Measurements from ENCODE around the gene STPG4.
"Not testable (repeated sequence)": the region's sequence is repeated elsewhere in the genome, so short reads cannot be mapped to it uniquely, and the experiment has no call there.

STPG4 gene

DNA sequence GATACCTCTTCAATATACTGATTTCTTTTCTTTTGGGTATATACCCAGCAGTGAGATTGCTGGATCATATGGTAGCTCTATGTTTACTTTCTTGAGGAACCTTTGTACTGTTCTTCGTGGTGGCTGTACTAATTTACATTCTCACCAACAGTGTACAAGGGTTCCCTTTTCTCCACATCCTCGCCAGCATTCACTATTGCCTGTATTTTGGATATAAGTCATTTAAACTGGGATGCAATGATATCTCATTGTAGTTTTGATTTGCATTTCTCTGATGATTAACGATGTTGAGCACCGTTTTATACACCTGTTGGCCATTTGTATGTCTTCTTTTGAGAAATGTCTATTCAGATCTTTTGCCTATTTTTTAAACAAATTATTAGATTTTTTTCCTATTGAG is 30.4 kb downstream of the STPG4 start:
- DNase-seq: not testable (repeated sequence)

DNA sequence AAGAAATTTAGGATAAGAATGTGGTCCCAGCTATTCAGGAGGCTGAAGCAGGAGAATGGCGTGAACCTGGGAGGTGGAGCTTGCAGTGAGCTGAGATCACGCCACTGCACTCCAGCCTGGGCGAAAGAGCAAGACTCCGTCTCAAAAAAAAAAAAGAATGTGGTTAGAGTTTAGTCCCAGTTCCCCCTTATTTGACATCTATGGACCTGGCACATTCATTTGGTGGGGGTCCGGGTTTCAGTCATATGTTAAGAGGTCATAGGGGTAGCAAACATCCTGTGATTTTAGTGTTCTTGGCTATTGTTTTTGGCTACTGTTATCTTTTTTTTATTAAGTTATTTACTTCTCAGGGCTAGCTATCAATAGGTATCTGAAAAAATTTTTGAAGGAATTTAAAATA is 34.7 kb downstream of the STPG4 start:
- DNase-seq: not testable (repeated sequence)

DNA sequence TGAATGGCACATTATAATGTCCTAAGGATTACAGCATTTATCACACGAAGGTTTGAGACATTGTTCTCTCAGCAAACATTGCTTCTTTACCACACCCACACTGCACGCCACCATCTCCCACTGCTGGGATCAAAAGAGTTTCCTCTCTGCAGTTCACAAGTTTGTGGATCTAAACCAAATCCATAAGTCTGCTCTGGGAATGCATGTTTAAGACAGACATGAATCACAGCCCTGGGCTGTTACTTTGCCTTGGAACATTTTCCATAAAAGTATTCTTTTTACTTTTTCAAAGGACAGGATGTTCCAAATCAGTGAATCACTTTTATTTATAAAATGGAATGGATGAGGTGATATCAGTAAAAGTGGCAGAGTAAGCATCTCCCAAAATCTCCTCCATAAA is 36.1 kb downstream of the STPG4 start:
- DNase-seq: no peak

DNA sequence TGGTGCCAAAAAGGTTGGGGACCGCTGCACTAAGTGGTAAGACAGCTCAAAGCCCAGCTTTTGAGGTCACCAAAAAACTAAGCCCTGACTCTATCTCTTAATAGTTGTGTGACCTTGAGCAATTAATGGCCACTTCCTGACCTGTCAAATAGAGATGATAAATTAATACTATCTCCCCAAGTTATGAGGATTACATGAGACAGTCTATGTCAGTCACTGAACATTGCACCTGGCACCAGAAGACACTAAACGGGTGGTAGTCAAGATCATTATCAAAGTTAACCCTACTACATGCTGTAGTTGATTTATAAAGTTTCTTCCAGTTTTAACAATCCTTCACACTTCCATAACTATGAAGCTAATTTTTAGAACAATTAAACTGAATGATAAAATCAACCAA is 36.5 kb downstream of the STPG4 start:
- no peak for DNase-seq

DNA sequence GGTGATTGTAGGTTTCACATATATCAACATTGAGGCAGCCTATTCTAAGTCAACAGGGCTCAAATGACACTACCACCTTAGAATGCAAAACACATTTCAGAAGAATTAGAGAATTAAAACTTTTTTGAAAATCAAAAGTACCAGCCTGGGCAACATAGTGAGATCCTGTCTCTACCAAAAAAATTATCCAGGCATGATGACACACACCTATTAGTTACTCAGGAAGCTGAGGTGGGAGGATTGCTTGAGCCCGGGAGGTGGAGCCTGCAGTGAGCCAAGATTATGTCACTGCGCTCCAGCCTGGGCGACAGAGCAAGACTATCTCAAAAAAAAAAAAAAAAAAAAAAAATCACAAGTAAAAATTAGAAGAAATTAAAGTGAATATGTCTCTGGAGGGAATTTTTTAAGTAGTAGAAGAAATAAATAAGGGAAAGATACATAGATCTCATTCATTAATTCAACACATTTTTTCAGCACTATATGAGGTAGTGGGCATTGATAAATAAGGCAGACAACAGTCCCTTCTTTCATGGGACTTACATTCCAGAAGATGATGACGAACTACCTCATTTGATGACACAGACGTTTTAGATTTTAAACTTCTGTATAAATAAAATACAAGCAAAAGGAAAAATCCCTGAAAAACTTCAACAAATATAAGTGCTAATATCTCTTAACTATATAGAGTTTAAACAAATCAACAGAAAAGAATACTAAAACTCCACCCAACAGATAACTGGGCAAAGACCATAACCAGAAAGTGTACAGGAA is 42.3 kb downstream of the STPG4 start:
- DNase-seq: no peak

DNA sequence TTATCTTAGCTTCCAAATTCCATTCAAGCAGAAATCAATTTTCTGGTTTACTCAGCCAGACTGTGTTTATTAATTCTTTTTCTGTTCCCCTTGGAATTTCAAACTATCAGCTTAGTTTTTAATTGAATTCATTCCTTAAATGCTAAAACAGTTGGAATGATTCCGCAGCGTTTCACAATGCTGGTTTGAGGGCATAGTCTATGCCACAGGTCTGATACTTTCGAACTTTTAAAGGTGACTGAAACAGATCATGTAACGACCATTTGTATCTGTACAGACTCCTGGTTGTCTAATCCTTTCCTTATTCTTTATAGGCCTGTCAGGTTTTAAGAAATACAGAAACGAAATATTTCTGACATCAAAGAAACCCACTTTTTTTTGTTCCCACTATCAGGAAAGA is 45.4 kb downstream of the STPG4 start:
- DNase-seq: no peak

DNA sequence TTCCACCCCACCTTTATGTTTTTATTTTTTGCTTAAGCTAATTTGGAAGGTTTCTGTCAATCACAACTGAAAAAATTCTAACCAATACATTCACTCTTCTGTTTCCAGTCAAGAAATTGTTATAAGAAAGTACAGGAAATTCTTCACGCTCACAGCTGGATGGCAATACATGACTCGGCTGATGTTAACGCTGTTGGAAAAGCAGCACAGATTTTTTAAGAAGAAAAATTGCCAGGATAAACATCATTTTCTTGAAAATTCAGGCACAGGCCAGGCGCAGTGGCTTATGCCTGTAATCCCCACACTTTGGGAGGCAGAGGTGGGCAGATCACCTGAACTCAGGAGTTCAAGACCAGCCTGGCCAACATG is 46.1 kb downstream of the STPG4 start:
- DNase-seq: no peak

DNA sequence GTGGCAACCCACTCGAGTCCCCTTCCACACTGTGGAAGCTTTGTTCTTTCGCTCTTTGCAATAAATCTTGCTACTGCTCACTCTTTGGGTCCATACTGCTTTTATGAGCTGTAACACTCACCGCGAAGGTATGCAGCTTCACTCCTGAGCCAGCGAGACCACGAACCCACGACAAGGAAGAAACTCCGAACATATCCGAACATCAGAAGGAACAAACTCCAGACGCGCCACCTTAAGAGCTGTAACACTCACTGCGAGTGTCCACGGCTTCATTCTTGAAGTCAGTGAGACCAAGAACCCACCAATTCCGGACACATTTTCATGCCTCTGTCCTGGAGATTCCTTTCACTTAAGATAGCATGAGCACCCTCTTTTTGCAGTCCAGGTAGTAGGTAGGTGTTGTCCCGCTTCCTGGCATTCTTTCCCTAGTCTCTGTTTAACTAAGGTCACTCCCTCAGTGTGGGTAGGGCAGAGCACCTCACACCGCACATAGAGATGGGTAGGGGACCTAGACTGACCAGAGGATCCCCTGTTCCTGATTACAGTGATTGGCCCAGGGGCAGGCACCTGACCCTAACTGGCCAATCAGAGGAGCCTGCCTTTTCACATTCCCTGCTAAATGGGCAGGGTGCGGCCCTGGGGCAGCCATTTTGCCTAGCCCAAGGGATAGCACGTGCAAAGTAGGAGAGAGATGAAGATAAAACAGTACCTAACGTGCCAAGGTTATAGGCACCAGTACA is 46.7 kb downstream of the STPG4 start:
- DNase-seq: not testable (repeated sequence)

DNA sequence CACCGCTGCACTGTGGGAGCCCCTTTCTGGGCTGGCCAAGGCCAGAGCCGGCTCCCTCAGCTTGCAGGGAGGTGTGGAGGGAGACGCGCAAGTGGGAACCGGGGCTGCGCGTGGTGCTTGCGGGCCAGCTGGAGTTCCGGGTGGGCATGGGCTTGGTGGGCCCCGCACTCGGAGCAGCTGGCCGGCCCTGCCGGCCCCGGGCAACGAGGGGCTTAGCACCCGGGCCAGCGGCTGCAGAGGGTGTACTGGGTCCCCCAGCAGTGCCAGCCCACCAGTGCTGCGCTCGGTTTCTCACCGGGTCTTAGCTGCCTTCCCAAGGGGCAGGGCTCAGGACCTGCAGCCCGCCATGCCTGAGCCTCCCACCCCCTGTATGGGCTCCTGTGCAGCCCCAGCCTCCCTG is 47.9 kb downstream of the STPG4 start:
- DNase-seq: not testable (repeated sequence)

DNA sequence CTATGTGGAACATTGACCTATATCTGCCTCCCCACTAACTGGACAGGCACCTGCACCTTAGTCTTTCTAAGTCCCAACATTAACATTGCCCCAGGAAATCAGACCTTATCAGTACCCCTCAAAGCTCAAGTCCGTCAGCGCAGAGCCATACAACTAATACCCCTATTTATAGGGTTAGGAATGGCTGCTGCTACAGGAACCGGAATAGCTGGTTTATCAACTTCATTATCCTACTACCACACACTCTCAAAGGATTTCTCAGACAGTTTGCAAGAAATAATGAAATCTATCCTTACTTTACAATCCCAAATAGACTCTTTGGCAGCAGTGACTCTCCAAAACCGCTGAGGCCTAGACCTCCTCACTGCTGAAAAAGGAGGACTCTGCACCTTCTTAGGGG is 48.9 kb downstream of the STPG4 start:
- DNase-seq: not testable (repeated sequence)

DNA sequence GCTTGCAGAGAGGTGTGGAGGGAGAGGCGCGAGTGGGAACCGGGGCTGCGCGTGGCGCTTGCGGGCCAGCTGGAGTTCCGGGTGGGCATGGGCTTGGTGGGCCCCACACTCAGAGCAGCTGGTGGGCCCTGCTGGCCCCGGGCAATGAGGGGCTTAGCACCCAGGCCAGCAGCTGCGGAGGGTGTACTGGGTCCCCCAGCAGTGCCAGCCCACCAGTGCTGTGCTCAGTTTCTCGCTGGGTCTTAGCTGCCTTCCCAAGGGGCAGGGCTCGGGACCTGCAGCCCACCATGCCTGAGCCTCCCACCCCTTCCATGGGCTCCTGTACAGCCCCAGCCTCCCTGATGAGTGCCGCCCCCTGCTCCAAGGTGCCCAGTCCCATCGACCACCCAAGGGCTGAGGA is 55.4 kb downstream of the STPG4 start:
- not testable (repeated sequence) for DNase-seq

DNA sequence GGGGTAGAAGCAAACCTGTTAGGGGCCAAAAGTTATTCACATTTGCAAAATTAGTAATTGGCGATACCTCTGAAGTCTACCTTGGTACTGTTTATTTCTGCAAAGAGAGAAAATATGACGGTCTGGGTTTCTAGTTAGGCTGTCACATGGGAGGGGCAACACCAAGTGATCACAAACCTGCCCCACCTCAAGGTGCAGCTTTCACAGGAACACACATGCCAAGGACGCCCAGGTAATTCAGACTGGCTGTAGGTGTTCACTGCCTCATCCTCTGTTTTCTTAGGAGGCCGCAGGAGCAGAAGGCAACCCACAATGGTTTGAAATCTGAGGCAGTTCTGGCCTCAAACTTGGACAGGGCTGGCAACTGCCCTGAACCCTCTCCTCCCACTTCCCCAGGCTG is 56.2 kb downstream of the STPG4 start:
- DNase-seq: no peak

DNA sequence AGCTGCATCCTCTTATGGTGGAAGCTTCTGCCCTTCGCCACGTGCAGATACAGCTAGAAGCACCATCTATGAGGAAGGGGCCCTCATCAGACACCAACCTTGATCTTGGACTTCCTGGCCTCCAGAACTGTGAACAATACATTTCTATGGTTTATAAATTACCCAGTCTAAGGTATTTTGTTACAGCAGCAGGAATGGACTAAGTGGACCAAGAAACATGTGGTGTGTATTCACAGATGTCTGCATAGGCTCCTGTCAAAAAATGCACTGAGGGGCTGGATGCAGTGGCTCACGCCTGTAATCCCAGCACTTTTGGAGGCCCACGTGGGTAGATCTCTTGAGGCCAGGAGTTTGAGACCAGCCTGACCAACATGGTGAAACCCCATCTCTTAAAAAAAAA is 57.5 kb downstream of the STPG4 start:
- DNase-seq: no peak

DNA sequence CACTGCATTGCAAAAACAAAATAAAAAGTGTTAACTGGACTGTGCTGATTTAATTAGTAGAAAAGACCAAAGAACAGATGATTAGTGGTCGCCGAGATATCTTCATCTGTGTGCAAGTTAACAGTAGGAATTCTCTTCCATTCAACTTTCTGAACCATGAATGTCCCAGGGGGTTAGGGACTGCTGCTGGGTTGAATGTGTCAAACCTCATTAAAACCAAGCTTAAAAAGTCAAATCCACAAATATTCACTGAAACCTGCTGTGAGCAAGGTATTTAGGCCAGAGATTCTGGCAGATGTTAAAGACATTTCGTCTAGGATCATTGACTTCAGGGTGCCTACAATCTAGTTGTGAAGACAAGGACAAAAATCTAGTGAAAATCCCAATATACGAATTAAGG is 58.7 kb downstream of the STPG4 start:
- no peak for DNase-seq

DNA sequence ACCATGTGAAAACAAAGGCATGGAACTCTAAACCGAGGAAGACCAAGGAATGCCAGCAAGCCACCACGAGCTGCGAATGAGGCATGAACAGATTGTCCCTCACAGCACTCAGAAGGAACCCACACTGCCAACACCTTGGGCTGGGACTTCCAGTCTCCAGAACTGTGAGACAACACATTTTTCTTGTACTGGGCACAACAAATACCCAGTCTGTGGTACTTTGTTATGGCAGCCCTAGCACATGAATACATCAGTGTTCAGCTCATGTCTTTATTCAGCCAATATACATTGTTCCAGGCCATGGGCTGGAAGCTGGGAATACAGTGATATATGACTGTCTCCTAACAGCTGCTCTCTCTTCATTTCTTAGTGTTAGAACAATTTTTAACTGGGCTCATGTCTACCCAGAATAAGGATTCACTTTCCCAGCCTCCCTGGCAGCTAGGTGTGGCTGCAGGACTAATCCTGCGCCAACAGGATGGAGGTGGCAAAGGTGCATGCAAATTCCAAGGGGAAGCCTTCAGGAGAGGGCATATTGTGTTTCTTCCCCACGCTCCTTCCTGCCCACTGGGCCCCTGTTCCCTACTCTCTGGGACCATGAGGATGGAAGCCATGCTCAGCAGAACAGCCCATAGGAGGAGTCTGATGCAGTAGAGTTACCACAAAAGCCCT is 59.6 kb downstream of the STPG4 start:
- no peak for DNase-seq

DNA sequence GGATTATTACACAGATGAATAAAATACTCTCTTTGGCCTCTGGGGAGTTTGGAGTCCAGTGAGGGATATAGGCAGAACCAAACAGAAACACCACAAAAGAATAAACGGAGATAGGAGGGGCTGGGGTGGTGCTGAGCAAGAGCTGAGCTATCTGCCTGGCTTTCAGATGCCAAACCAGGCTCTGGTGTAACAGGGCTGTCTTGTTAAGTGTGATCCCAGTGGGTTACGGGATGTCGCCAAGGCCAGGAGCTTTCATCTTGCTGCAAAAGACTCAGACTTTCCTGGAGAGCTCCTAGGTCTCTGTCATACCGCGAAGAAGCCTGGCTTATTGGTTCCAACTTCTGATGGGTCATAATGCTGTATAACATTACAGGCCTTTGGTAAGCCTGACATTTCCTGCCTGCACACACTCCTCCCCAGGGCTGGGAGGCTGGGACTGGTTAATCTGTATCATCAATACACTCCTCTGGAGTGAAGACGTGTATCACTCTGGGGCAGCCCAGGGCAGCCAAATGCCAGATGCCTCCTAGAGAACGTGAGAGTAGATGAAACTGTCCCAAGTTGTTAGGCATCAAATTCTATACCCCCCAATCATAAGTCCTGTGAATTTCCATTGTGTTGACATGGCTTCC is 60.5 kb downstream of the STPG4 start:
- DNase-seq: no peak

DNA sequence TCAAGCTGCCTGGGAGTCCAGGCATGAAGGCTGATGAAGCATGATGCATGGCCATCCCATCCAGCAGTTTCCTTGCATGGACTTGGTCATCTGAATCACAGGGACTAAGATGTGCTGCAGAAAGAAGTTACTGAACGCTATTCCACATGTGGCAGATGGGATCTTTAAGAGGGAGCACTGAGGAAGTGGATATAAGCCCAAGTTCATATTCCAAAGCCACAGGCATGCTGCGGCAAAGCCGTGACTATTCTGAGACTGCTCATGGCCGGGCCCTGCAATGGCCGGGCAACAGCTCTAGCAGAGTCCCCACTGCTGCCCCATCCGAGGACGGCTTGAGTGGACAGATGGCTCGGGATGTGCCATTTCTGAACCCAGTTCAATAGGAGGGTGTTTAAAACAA is 61.5 kb downstream of the STPG4 start:
- DNase-seq: no peak

DNA sequence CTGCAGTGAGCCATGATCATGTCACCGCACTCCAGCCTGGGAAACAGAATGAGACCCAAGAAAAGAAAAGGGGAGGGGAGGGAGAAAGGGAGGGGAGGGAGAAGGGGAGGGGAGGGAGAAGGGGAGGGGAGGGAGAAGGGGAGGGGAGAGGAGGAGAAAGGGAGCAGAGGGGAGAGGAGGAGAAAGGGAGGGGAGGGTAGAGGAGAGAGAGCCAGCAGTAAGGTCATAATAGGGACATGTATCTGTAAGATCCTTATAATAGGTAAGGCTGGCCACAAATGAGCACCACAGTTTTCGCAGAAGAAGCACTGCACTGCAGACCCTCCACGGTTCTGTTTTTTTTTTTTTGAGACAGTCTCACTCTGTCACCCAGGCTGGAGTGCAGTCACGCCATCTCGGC is 62.6 kb downstream of the STPG4 start:
- DNase-seq: no peak

DNA sequence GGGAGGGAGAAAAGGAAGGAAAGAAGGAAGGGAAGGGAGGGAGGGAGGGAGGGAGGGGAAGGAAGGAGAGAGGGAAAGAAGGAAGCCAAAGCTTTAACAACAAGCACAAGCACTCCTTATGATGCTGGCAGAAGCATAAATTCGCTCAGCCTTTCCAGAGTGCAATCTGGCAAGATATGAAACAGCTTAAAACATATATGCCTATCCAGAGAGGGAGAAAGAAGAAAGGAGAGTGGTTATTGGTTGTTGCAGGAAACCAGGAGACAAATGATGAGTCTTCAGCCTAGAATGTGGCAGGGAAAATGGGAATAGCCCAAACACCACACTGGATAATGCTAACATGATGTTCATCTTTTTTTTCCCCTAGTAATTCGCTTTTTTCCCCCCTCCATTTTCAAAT is 64.0 kb downstream of the STPG4 start:
- no peak for DNase-seq

DNA sequence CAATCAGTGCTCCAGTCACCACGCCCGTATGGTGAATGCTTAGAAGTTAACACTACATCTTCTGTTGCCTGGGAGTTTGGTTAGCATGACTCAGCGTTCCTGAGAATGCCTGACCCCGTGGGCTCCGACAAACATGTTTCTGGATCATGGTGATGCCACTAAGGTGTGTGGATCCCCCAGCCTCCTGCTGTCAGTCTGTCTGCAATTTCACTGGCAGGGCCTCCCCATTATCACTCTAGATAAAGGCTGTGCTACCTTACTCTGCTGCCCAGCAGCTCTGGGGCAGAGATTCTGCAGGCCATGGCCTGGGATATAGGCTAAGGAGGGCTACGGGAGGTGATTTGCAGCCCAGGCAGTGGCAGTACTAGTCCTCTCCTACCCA is 66.0 kb downstream of the STPG4 start:
- no peak for DNase-seq

DNA sequence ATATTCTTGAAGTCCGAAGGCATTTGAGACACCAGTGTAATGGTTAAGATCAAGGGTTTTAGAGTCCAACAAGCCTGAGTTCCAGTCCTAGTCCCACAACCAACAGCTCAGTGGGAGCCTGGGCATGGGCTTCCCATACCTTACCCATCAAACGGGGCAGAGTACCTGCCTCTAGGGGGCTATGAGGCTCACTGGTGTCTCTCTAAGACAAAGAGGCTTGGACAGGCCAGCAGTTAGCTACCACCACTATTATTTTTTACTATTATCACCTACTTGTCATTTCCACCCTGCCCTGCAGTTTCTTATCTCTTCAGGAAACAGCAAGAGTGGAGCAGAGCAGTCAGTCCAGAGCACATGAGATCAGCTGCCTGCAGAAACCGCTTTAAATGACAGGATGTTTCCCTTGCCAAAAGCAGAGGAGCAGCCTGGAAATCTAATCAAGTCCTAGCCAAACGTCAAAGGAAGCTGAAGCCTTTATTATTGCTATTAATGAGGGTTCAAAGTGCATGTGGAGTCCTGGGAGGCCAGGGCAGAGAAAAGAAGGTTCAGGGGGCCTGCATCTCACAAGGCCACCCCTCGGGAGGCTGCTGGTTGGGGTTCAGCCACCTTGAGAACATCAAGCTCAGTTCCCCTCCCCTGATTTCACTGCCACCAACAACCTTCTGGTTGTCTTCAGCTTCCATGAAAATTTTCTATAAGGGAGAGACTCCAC is 66.6 kb downstream of the STPG4 start:
- DNase-seq: no peak

DNA sequence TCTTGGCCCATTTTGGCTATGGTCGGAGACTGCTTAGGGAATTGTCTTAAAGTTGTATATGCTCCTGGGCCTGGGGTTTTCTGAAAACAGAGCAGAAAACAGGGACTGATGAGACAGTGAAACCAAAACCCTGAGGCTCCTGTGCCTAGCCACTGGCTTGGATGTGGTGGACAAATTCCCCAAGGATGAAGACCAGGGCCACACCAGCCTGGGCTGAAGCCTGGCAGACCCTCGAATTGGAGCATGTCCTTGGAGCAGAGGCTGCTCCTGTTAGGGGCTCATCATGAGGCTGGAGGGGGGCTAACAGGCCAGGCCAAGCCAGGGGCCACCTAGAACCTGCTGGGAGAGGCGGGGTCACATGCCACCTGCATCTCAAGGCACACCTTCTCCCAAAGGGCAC is 68.1 kb downstream of the STPG4 start:
- no peak for DNase-seq

DNA sequence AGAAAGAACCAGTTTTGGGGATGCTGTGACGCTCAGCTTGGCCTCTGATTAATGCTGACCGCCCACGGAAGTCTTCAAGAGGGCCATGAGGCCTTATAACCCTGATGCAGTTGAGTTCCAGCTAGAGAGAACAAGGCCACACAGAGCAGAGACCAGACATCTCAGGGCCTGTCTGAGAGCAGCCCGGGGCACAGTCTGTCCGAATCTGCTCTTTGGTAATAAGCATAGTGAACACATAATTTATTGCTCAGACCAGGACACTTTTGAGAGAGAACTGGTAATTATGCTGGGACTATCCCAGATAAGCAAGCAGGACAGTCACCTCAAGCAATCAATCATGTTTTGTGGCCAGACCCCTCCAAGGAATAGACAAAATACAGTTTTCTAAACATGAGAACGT is 68.5 kb downstream of the STPG4 start:
- DNase-seq: no peak
